Keratinocyte (primary cell): ENCODE measurements around the gene GRM7. TPM values are rescaled to one million over a fixed set of nuclear protein-coding genes. Genes with fewer than 3 reads are reported as not detected.

Experiments
- DNase-seq: peaks from one replicate; pipeline ENCODE4 v3.0.0-alpha.2; 2011; ENCODE audit warnings: low read depth, missing footprints, low spot score
- FAIRE-seq: peaks from 2 replicates; lab custom pipeline; 2011; peaks lifted over from hg19 to GRCh38; lab: Jason Lieb, UNC
- H2AFZ ChIP-seq: 2 replicates; pipeline ENCODE4 v1.6.0; 2012; ENCODE audit warnings: low read length, control low read depth, inconsistent platforms; ENCODE audit not compliant: control insufficient read depth
- H3K27ac ChIP-seq: 2 replicates; pipeline ENCODE4 v1.5.1; 2011; ENCODE audit warnings: low read length; ENCODE audit not compliant: control insufficient read depth, insufficient read depth
- H3K27me3 ChIP-seq: 3 replicates; pipeline ENCODE4 v1.6.0; 2011; ENCODE audit warnings: low read length; ENCODE audit not compliant: control insufficient read depth, insufficient read depth; ENCODE audit errors: extremely low read depth
- H3K36me3 ChIP-seq, 2 experiments: 2 replicates in 1 of 2; 3 replicates in 1 of 2; pipeline ENCODE4 v1.5.1; 2011; ENCODE audit warnings: low read length in 2 of 2, mild to moderate bottlenecking in 1 of 2; ENCODE audit not compliant: control insufficient read depth in 2 of 2, insufficient read depth in 2 of 2; ENCODE audit errors: extremely low read depth in 1 of 2
- H3K4me1 ChIP-seq: 3 replicates; pipeline ENCODE4 v1.5.1; 2011; ENCODE audit warnings: low read length; ENCODE audit not compliant: control insufficient read depth, insufficient read depth; ENCODE audit errors: extremely low read depth
- H3K4me2 ChIP-seq: 3 replicates; pipeline ENCODE4 v1.6.0; 2011; ENCODE audit warnings: low read depth, low read length; ENCODE audit not compliant: control insufficient read depth, insufficient read depth; ENCODE audit errors: extremely low read depth
- H3K4me3 ChIP-seq, 3 experiments: fragments of 200-600 bp in 1 of 3; sonication (generic) in 1 of 3; 2 replicates in 2 of 3; 3 replicates in 1 of 3; pipeline ENCODE4 v1.5.1; 2011 to 2016; ENCODE audit warnings: low read length in 3 of 3, mild to moderate bottlenecking in 3 of 3, control low read depth in 2 of 3, inconsistent platforms in 1 of 3, low read depth in 1 of 3, mixed read lengths in 1 of 3, mixed run types in 1 of 3, moderate library complexity in 1 of 3; ENCODE audit not compliant: control insufficient read depth in 2 of 3, insufficient read depth in 2 of 3; ENCODE audit errors: extremely low read depth in 1 of 3
- H3K79me2 ChIP-seq: 2 replicates; pipeline ENCODE4 v1.6.0; 2012; ENCODE audit warnings: low read length; ENCODE audit not compliant: control insufficient read depth, insufficient read depth
- H3K9ac ChIP-seq: 3 replicates; pipeline ENCODE4 v1.6.0; 2011; ENCODE audit warnings: low read length; ENCODE audit not compliant: control insufficient read depth, insufficient read depth; ENCODE audit errors: extremely low read depth
- H3K9me1 ChIP-seq: 3 replicates; pipeline ENCODE4 v1.6.0; 2011; ENCODE audit warnings: low read length; ENCODE audit not compliant: control insufficient read depth, insufficient read depth; ENCODE audit errors: extremely low read depth
- H3K9me3 ChIP-seq: 2 replicates; pipeline ENCODE4 v1.5.1; 2012; ENCODE audit warnings: low read depth, low read length; ENCODE audit not compliant: control insufficient read depth
- H4K20me1 ChIP-seq: 3 replicates; pipeline ENCODE4 v1.6.0; 2011; ENCODE audit warnings: low read length; ENCODE audit not compliant: control insufficient read depth, insufficient read depth; ENCODE audit errors: extremely low read depth
- EZH2 ChIP-seq: IDR thresholded peaks from one replicate; pipeline ENCODE4 v1.6.1; 2012; ENCODE audit warnings: inconsistent platforms, mild to moderate bottlenecking, low read length, moderate library complexity
- dilution Hi-C: fragments of 300-500 bp; cut with MboI; formaldehyde crosslinking; loops from one replicate; pipeline ENCODE4 v1.7.0; 2020; ENCODE audit warnings: low sequenced_read_pairs; ENCODE audit not compliant: extremely low pct_ligation_motif_present
- polyA plus RNA-seq, 5 experiments: library from polyadenylated mRNA; depleted of rRNA in 3 of 5; stranded (reverse) in 3 of 5; stranded (forward) in 1 of 5; unstranded in 1 of 5; fragments of >200 nt; gene quantifications; 1 replicate in 1 of 5; 2 replicates in 3 of 5; 3 replicates in 1 of 5; pipeline versions ENCODE4 v1.2.1 to v1.2.3, GENCODE V29; 2011 to 2012; ENCODE audit warnings: missing spikeins in 2 of 5, low read depth in 1 of 5, low replicate concordance in 1 of 5
- TF ChIP-seq, protein P1 (sequence below), 3 experiments: IDR thresholded peaks in 1 of 3; conservative IDR thresholded peaks in 1 of 3; optimal IDR thresholded peaks in 1 of 3; 2 replicates in 2 of 3; 3 replicates in 1 of 3; pipeline versions ENCODE3 to v1.5.1; 2011; ENCODE audit warnings: low read length in 3 of 3, mild to moderate bottlenecking in 3 of 3, moderate library complexity in 2 of 3, control low read depth in 1 of 3, inconsistent platforms in 1 of 3; ENCODE audit not compliant: insufficient read depth in 2 of 3; ENCODE audit errors: extremely low read depth in 1 of 3

Gene GRM7
- polyA plus RNA-seq, 1 donor (not counting 4 experiments of a cell fraction or from before 2014, with no cell fraction given): not detected

DNA sequence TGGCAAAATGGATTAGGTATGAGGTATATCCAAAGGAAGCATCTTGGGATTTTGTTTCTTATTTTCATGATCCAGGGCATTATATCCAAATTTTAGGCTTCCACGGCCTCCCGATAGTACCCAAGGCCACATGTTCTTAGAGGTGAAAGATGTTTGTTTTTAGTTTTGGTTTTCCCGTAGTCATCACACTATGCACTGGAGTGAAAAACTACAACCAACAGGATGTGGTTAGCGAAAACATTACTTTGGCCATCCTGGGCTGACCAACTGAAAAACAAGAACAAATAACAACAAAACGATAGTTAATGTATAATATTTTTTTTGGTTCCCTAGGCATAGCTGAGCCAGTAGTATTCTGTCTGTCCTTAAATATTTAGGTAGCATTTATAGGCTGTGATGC lies 749.7 kb downstream of the GRM7 start:
- Histone ChIP-seq H3K9me3 (no peaks in the 10 kb centered on the region), H3K9ac (no peak overlapping the region), H3K9me1 (no peaks in the 10 kb centered on the region), H3K27me3 (no peaks in the 10 kb centered on the region), H4K20me1 (no peaks in the 10 kb centered on the region), H3K4me2 (no peak overlapping the region), H2AFZ (no peak overlapping the region), H3K4me1 (no peaks in the 10 kb centered on the region), H3K36me3 (no peaks in the 10 kb centered on the region), H3K4me3 (no peak overlapping the region), H3K79me2 (no peaks in the 10 kb centered on the region), H3K27ac (no peak overlapping the region)
- no peak for TF ChIP-seq EZH2
- no peak for DNase-seq
- dilution Hi-C loops: no loop called here
- no peak for FAIRE-seq

DNA sequence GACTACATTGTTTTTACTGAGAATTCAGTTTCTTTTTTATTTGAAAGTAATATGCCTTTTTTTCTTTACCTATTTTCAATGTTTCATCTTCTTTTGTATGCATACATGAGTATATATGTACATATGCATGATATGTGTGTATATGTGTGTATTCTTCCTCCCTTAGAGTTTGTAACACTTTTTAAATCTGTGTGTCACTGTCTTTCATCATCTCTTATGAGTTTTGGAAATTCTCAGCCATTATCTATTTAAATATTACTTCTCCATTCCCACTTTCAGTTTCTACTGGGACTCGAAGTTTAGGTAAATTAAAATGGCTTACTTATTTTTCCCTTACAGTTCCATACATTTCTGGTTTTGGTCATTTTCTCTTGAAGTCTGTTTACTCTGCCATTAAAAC lies 754.1 kb downstream of the GRM7 start:
- no peak overlapping the region for H3K4me3 ChIP-seq
- no peak for DNase-seq
- H2AFZ ChIP-seq: no peak overlapping the region
- H3K36me3 ChIP-seq: no peaks in the 10 kb centered on the region
- H3K27ac ChIP-seq: no peak overlapping the region
- TF ChIP-seq, protein P1, sequence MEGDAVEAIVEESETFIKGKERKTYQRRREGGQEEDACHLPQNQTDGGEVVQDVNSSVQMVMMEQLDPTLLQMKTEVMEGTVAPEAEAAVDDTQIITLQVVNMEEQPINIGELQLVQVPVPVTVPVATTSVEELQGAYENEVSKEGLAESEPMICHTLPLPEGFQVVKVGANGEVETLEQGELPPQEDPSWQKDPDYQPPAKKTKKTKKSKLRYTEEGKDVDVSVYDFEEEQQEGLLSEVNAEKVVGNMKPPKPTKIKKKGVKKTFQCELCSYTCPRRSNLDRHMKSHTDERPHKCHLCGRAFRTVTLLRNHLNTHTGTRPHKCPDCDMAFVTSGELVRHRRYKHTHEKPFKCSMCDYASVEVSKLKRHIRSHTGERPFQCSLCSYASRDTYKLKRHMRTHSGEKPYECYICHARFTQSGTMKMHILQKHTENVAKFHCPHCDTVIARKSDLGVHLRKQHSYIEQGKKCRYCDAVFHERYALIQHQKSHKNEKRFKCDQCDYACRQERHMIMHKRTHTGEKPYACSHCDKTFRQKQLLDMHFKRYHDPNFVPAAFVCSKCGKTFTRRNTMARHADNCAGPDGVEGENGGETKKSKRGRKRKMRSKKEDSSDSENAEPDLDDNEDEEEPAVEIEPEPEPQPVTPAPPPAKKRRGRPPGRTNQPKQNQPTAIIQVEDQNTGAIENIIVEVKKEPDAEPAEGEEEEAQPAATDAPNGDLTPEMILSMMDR (optimal IDR thresholded peaks at IDR 0.05 in 1 of 3, IDR thresholded peaks at IDR 0.05 in 1 of 3, conservative IDR thresholded peaks at IDR 0.05 in 1 of 3; ENCODE audit: extremely low read depth in 1 of 3, insufficient read depth in 2 of 3, low read length in 3 of 3): no peak
- TF ChIP-seq EZH2: no peak
- H3K9me1 ChIP-seq: no peaks in the 10 kb centered on the region
- H3K4me2 ChIP-seq: no peak overlapping the region
- no peaks in the 10 kb centered on the region for H4K20me1 ChIP-seq
- no peak overlapping the region for H3K9ac ChIP-seq
- H3K4me1 ChIP-seq: no peaks in the 10 kb centered on the region
- dilution Hi-C loops: no loop called here
- no peaks in the 10 kb centered on the region for H3K79me2 ChIP-seq
- no peaks in the 10 kb centered on the region for H3K27me3 ChIP-seq
- FAIRE-seq: no peak
- no peaks in the 10 kb centered on the region for H3K9me3 ChIP-seq

DNA sequence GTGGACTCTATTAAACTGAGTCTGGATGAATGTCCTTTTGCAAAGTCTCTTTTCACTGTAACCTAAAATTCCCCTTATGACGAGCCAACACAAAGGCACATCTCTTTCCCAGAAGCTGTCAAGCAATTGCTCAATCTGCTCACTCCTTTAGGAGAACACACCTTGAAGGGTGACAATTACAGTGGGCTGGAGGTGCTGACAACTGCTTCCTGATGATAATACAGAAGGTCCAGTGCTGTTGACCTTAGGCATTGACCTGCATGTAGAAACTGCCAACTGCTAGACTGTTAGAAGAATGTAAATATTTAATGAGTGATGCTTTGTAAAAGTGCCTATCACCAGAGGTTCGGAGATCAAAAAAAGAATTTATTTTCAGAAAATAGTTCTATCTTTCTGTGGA lies 757.7 kb downstream of the GRM7 start:
- dilution Hi-C loops: no loop called here
- Histone ChIP-seq H3K79me2 (no peaks in the 10 kb centered on the region), H3K9me3 (no peaks in the 10 kb centered on the region), H3K36me3 (no peaks in the 10 kb centered on the region), H3K4me3 (no peak overlapping the region), H3K4me1 (no peaks in the 10 kb centered on the region), H3K27me3 (no peaks in the 10 kb centered on the region), H3K27ac (no peak overlapping the region), H4K20me1 (no peaks in the 10 kb centered on the region), H2AFZ (no peak overlapping the region), H3K4me2 (no peak overlapping the region), H3K9ac (no peak overlapping the region), H3K9me1 (no peaks in the 10 kb centered on the region)
- FAIRE-seq (no peak), DNase-seq (no peak)
- TF ChIP-seq, protein P1 (optimal IDR thresholded peaks at IDR 0.05 in 1 of 3, IDR thresholded peaks at IDR 0.05 in 1 of 3, conservative IDR thresholded peaks at IDR 0.05 in 1 of 3; ENCODE audit: extremely low read depth in 1 of 3, insufficient read depth in 2 of 3, low read length in 3 of 3): no peak
- TF ChIP-seq EZH2: no peak
